GM21529 (cell line): ENCODE results near the gene PDZD4.

Source experiments
- ATAC-seq: cut with Tn5 transposase; IDR thresholded peaks from one replicate; pipeline ENCODE4 v1.9.1; 2021; ENCODE audit not compliant: unreplicated experiment

The PDZD4 gene

GRCh38 chrX:153829799-153830639 is at the start of gene PDZD4:
TSS of gene PDZD4 (minus strand) at chrX:153830544. CDS start at chrX:153830298, 246 bp downstream.
- no peak for ATAC-seq

GRCh38 chrX:153879741-153880439 is 49.5 kb upstream of the PDZD4 start:
- ATAC-seq, result no peak

- no peak for ATAC-seq
Measured at GRCh38 chrX:153878969-153879653, 48.8 kb upstream of the PDZD4 start.

GRCh38 chrX:153878345-153878744 is 48.0 kb upstream of the PDZD4 start:
- no peak for ATAC-seq

- no peak for ATAC-seq
Measured at GRCh38 chrX:153877571-153878261, 47.4 kb upstream of the PDZD4 start.

- ATAC-seq, result no peak
Measured at GRCh38 chrX:153876112-153876491, 45.8 kb upstream of the PDZD4 start.

- no peak for ATAC-seq
Measured at GRCh38 chrX:153875391-153876111, 45.2 kb upstream of the PDZD4 start.

- no peak for ATAC-seq
Measured at GRCh38 chrX:153874366-153875125, 44.2 kb upstream of the PDZD4 start.

GRCh38 chrX:153874085-153874365 is 43.7 kb upstream of the PDZD4 start:
- ATAC-seq, result no peak

- no peak for ATAC-seq
Measured at GRCh38 chrX:153873282-153874084, 43.1 kb upstream of the PDZD4 start.

GRCh38 chrX:153871946-153872878 is 41.9 kb upstream of the PDZD4 start:
- ATAC-seq, result no peak

GRCh38 chrX:153871451-153871850 is 41.1 kb upstream of the PDZD4 start:
- ATAC-seq, result no peak

GRCh38 chrX:153870791-153871360 is 40.5 kb upstream of the PDZD4 start:
- no peak for ATAC-seq

GRCh38 chrX:153870288-153870690 is 39.9 kb upstream of the PDZD4 start:
- ATAC-seq, result no peak

GRCh38 chrX:153869473-153870287 is 39.3 kb upstream of the PDZD4 start:
- no peak for ATAC-seq

- ATAC-seq, result no peak
Measured at GRCh38 chrX:153868576-153869472, 38.5 kb upstream of the PDZD4 start.
